Keratinocyte (primary cell): ENCODE data around the gene SYT1. TPM values are rescaled to one million over a fixed set of nuclear protein-coding genes. Genes with fewer than 3 reads are reported as not detected.
A peak's percentile ranks its signal among the peaks of the same experiment; 100 is the strongest.

ENCODE experiments used
- DNase-seq: peaks from one replicate; pipeline ENCODE4 v3.0.0-alpha.2; 2011; ENCODE audit warnings: low read depth, missing footprints, low spot score
- FAIRE-seq: peaks from 2 replicates; lab custom pipeline; 2011; peaks lifted over from hg19 to GRCh38; lab: Jason Lieb, UNC
- H2AFZ ChIP-seq: 2 replicates; pipeline ENCODE4 v1.6.0; 2012; ENCODE audit warnings: low read length, control low read depth, inconsistent platforms; ENCODE audit not compliant: control insufficient read depth
- H3K27ac ChIP-seq: 2 replicates; pipeline ENCODE4 v1.5.1; 2011; ENCODE audit warnings: low read length; ENCODE audit not compliant: control insufficient read depth, insufficient read depth
- H3K27me3 ChIP-seq: 3 replicates; pipeline ENCODE4 v1.6.0; 2011; ENCODE audit warnings: low read length; ENCODE audit not compliant: control insufficient read depth, insufficient read depth; ENCODE audit errors: extremely low read depth
- H3K36me3 ChIP-seq, 2 experiments: 2 replicates in 1 of 2; 3 replicates in 1 of 2; pipeline ENCODE4 v1.5.1; 2011; ENCODE audit warnings: low read length in 2 of 2, mild to moderate bottlenecking in 1 of 2; ENCODE audit not compliant: control insufficient read depth in 2 of 2, insufficient read depth in 2 of 2; ENCODE audit errors: extremely low read depth in 1 of 2
- H3K4me1 ChIP-seq: 3 replicates; pipeline ENCODE4 v1.5.1; 2011; ENCODE audit warnings: low read length; ENCODE audit not compliant: control insufficient read depth, insufficient read depth; ENCODE audit errors: extremely low read depth
- H3K4me2 ChIP-seq: 3 replicates; pipeline ENCODE4 v1.6.0; 2011; ENCODE audit warnings: low read depth, low read length; ENCODE audit not compliant: control insufficient read depth, insufficient read depth; ENCODE audit errors: extremely low read depth
- H3K4me3 ChIP-seq, 3 experiments: fragments of 200-600 bp in 1 of 3; sonication (generic) in 1 of 3; 2 replicates in 2 of 3; 3 replicates in 1 of 3; pipeline ENCODE4 v1.5.1; 2011 to 2016; ENCODE audit warnings: low read length in 3 of 3, mild to moderate bottlenecking in 3 of 3, control low read depth in 2 of 3, inconsistent platforms in 1 of 3, low read depth in 1 of 3, mixed read lengths in 1 of 3, mixed run types in 1 of 3, moderate library complexity in 1 of 3; ENCODE audit not compliant: control insufficient read depth in 2 of 3, insufficient read depth in 2 of 3; ENCODE audit errors: extremely low read depth in 1 of 3
- H3K79me2 ChIP-seq: 2 replicates; pipeline ENCODE4 v1.6.0; 2012; ENCODE audit warnings: low read length; ENCODE audit not compliant: control insufficient read depth, insufficient read depth
- H3K9ac ChIP-seq: 3 replicates; pipeline ENCODE4 v1.6.0; 2011; ENCODE audit warnings: low read length; ENCODE audit not compliant: control insufficient read depth, insufficient read depth; ENCODE audit errors: extremely low read depth
- H3K9me1 ChIP-seq: 3 replicates; pipeline ENCODE4 v1.6.0; 2011; ENCODE audit warnings: low read length; ENCODE audit not compliant: control insufficient read depth, insufficient read depth; ENCODE audit errors: extremely low read depth
- H3K9me3 ChIP-seq: 2 replicates; pipeline ENCODE4 v1.5.1; 2012; ENCODE audit warnings: low read depth, low read length; ENCODE audit not compliant: control insufficient read depth
- H4K20me1 ChIP-seq: 3 replicates; pipeline ENCODE4 v1.6.0; 2011; ENCODE audit warnings: low read length; ENCODE audit not compliant: control insufficient read depth, insufficient read depth; ENCODE audit errors: extremely low read depth
- CTCF ChIP-seq, 3 experiments: IDR thresholded peaks in 1 of 3; conservative IDR thresholded peaks in 1 of 3; optimal IDR thresholded peaks in 1 of 3; 2 replicates in 2 of 3; 3 replicates in 1 of 3; pipeline versions ENCODE3 to v1.5.1; 2011; ENCODE audit warnings: low read length in 3 of 3, mild to moderate bottlenecking in 3 of 3, moderate library complexity in 2 of 3, control low read depth in 1 of 3, inconsistent platforms in 1 of 3; ENCODE audit not compliant: insufficient read depth in 2 of 3; ENCODE audit errors: extremely low read depth in 1 of 3
- EZH2 ChIP-seq: IDR thresholded peaks from one replicate; pipeline ENCODE4 v1.6.1; 2012; ENCODE audit warnings: inconsistent platforms, mild to moderate bottlenecking, low read length, moderate library complexity
- dilution Hi-C: fragments of 300-500 bp; cut with MboI; formaldehyde crosslinking; loops from one replicate; pipeline ENCODE4 v1.7.0; 2020; ENCODE audit warnings: low sequenced_read_pairs; ENCODE audit not compliant: extremely low pct_ligation_motif_present
- polyA plus RNA-seq, 5 experiments: library from polyadenylated mRNA; depleted of rRNA in 3 of 5; stranded (reverse) in 3 of 5; stranded (forward) in 1 of 5; unstranded in 1 of 5; fragments of >200 nt; gene quantifications; 1 replicate in 1 of 5; 2 replicates in 3 of 5; 3 replicates in 1 of 5; pipeline versions ENCODE4 v1.2.1 to v1.2.3, GENCODE V29; 2011 to 2012; ENCODE audit warnings: missing spikeins in 2 of 5, low read depth in 1 of 5, low replicate concordance in 1 of 5

SYT1 gene
- polyA plus RNA-seq, 1 donor (not counting 4 experiments of a cell fraction or from before 2014, with no cell fraction given), result 6.1 TPM

DNA sequence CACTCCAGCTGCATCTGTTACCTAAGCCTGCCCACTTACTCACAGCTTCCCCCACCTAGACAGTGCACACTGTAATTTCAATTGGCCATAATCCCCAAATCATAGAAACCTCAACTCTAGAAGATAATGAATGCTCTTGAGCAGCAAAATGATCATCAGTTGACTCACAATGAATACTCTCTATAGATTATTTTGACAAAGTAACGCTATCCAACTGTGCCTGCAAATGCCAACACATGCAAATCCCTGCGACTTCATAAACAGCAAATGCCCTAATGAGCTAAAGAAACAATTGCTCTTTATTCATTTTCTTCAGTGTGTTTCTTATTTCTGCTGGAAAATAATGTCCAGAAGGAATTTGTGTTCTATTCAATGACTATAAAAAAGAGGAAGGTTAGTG lies 506.7 kb downstream of the SYT1 start:
- peaks cover 16% of the 10 kb centered on the region for H3K4me1 ChIP-seq
- TF ChIP-seq CTCF (optimal IDR thresholded peaks at IDR 0.05 in 1 of 3, IDR thresholded peaks at IDR 0.05 in 1 of 3, conservative IDR thresholded peaks at IDR 0.05 in 1 of 3; ENCODE audit: extremely low read depth in 1 of 3, insufficient read depth in 2 of 3, low read length in 3 of 3) (no peak), EZH2 (no peak)
- no peaks in the 10 kb centered on the region for H3K9me3 ChIP-seq
- no peak overlapping the region for H3K27ac ChIP-seq
- dilution Hi-C loops, result no loop called here
- H3K4me2 ChIP-seq, result no peak overlapping the region
- DNase-seq (no peak), FAIRE-seq (no peak)
- H3K36me3 ChIP-seq, result no peaks in the 10 kb centered on the region
- H3K27me3 ChIP-seq, result no peaks in the 10 kb centered on the region
- no peaks in the 10 kb centered on the region for H3K9me1 ChIP-seq
- H2AFZ ChIP-seq, result no peak overlapping the region
- H4K20me1 ChIP-seq, result no peaks in the 10 kb centered on the region
- H3K4me3 ChIP-seq, result no peak overlapping the region
- H3K79me2 ChIP-seq, result no peaks in the 10 kb centered on the region
- H3K9ac ChIP-seq, result no peak overlapping the region

- Histone ChIP-seq H3K9ac (no peak overlapping the region), H3K79me2 (no peaks in the 10 kb centered on the region), H3K9me1 (no peaks in the 10 kb centered on the region), H3K4me1 (peaks cover 3% of the 10 kb centered on the region), H3K27me3 (no peaks in the 10 kb centered on the region), H3K4me2 (no peak overlapping the region), H3K27ac (no peak overlapping the region), H2AFZ (no peak overlapping the region), H3K36me3 (no peaks in the 10 kb centered on the region), H3K9me3 (no peaks in the 10 kb centered on the region), H3K4me3 (no peak overlapping the region), H4K20me1 (no peaks in the 10 kb centered on the region)
- dilution Hi-C loops, result no loop called here
- FAIRE-seq (no peak), DNase-seq (no peak)
- TF ChIP-seq CTCF (optimal IDR thresholded peaks at IDR 0.05 in 1 of 3, IDR thresholded peaks at IDR 0.05 in 1 of 3, conservative IDR thresholded peaks at IDR 0.05 in 1 of 3; ENCODE audit: extremely low read depth in 1 of 3, insufficient read depth in 2 of 3, low read length in 3 of 3), result peak; percentile 79 to 81 (median 79)
- TF ChIP-seq EZH2, result no peak
These were observed 509.4 kb downstream of the SYT1 start for GRCh38 chr12:79373896-79374499.
